HG03558 (cell line): Measurements from ENCODE around the gene RAC2.
"Not testable (repeated sequence)": the region's sequence is repeated elsewhere in the genome, so short reads cannot be mapped to it uniquely, and the experiment has no call there.

Source experiments
- ATAC-seq: cut with Tn5 transposase; IDR thresholded peaks from one replicate; pipeline ENCODE4 v1.9.1; 2021; ENCODE audit warnings: moderate number of reproducible peaks; ENCODE audit not compliant: unreplicated experiment; ENCODE audit errors: extremely low read depth

Gene RAC2

DNA sequence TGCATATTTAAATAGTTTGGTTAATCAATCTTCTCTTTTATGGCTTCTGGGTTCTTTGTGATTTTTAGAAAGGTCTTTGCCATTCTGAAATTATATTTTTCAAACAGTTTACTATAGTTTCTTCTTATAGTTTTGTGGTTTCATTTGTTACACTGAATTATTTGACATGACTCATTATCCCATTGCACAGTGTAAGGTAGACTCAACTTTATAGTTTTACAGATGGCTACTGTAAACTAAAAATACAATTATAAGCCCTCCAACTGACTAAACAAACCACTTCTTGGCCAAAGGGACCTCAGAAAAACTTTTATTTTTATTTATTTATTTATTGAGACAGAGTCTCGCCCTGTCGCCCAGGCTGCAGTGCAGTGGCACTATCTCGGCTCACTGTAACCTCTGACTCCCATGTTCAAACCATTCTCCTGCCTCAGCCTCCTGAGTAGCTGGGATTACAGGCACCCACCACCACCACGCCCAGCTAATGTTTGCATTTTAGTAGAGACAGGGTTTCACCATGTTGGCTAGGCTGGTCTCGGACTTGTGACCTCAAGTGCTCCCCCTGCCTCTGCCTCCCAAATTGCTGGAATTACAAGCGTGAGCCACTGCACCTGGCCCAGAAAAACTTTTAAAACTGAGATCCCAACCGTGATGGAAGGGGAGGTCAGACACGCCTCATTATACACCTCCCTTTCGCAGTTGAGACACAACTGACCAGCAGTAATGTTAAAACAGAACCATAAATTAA, 14.1 kb upstream of the RAC2 start:
- ATAC-seq = no peak

- no peak for ATAC-seq
Observed at GRCh38 chr22:37256075-37256726, 12.1 kb upstream of the RAC2 start.

DNA sequence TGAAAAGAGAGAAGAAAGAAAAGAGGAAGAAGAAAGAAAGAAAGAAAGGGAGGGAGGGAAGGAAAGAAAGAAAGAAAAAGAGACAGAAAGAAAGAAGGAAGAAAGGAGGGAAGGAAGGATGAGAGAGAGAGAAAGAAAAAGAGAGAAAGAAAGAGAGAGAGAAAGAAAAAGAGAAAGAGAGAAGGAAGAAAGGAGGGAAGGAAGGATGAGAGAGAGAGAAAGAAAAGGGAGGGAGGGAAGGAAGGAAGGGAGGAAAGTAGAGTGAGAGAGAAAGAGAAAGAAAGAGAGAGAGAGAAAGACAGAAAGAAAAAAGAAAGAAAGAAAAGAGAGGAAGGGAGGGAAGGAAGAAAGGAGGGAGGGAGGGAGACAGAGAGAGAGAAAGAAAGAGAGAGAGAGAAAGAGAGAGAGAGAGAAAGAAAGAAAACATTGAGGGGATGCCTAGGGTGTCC, 11.5 kb upstream of the RAC2 start:
- ATAC-seq = no peak

DNA sequence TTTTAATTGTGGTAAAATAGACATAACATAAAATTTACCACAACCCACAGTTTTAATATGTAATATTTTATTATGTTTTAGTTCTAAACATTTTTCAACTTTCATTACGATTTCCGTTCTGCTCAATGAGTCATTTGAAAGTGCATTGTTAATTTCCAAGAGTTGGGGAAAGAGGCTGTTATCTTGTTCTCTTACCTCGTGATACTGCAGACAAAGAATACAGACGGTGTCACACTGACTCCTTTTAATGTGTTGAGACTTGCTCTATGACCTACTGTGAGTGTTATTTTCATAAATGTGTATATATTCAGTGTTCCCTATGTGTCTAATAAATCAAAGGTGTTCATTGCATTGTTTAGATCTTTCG, 10.8 kb upstream of the RAC2 start:
- no peak for ATAC-seq

- no peak for ATAC-seq
Observed at GRCh38 chr22:37254209-37254866, 10.3 kb upstream of the RAC2 start.

DNA sequence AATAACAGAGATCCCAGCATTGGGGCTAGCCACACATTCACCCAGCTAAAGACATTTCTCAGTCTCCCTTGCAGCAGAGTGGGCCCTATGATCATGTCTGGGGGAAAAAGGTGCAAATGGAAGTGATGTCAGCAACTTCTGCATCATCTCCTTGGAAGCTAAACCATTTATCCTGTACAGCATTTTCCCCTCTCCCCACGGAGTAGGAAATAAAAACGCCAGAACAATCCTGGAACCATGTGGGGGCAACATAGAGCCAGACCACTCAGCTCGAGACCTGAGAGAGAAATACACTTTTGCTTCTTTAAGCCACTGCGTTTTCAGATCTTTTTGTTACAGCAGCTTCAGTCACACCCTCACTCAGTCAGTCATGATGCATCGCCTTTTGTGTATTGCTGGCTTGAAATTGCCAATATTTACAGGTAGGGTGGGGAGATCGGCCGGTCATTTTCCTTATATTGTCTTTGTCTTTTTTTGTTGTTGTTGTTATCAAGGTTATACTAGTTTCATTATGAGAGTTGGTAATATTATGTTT, 9.1 kb upstream of the RAC2 start:
- ATAC-seq = no peak

- not testable (repeated sequence) for ATAC-seq
Observed at GRCh38 chr22:37251836-37252235, 7.8 kb upstream of the RAC2 start.

DNA sequence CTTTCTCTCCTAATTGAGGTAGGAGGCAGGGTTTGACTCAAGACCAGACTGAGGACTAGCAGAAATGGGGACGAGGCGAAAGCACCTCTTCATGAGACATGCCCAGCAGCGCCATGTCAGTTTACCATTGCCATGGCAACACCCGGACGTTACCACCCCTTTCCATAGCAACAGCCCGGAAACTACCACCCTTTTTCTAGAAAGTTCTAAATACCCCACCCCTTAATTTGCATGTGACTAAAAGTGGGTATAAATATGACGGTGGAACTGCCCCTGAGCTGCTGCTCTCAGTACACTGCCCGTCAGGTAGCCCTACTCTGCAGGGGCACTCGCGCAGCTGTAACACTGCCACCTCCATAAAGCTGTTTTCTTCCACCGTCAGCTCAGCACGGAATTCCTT, 5.9 kb upstream of the RAC2 start:
- ATAC-seq = no peak

- ATAC-seq = no peak
Observed at GRCh38 chr22:37248251-37248650, 4.2 kb upstream of the RAC2 start.

DNA sequence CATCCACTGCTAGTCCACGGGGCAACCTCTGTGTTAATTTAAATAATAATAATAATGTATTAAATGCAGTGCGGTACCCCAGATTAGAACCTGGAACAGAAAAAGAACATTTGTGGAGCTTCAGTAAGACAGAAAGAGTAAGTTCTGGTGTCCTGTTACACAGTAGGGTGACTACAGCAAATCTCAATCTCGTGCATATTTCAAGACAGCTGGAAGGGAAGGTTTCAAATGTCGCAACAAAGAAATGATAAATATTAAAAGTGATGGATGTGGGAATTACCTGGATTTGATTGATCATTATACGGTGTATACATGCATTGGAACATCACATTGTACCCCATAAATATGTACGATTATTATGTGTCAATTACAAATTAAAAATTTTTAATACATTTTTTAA, 1.7 kb upstream of the RAC2 start:
- ATAC-seq = no peak

GRCh38 chr22:37244922-37245722, 1.1 kb upstream of the RAC2 start:
- ATAC-seq = no peak

GRCh38 chr22:37243402-37244113, 511 bp downstream of the RAC2 start:
- no peak for ATAC-seq

GRCh38 chr22:37242395-37242918, 1.6 kb downstream of the RAC2 start:
- ATAC-seq = peak; percentile 46

DNA sequence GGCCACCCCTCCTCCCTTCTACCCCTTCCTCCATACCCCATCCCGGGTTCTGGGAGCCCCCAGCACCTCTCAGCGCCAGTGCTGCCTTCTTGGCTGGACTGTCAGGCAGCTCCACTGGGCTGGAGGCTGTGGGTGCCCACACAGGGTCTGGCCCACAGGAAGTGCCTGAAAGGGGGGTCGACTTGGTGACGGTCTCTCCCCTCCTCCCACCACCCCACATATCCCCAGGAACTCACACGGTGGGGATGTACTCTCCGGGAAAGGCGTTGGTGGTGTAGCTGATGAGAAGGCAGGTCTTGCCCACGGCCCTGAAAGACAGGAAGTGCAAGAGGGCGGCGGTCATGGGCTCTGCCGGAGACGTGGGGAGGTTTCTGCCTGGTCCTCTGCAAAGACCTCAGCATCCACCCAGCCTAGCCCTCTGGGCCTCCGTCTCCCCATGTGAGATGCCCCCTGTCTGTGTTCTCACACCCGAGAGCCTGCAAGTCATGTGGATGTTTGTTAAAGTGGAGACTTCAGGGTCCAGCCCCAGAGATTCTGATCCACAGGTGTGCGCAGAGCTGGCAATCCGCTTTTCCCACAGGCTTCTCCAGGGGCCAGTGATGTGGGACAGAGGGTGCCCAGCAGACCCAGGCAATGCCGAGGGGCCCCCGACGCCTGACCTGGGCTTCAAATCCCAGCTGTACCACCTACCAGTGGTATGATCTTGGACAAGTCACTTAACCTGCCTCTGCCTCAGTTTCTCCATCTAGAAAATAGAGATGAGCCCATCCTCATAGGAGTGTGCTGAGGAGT, 2.5 kb downstream of the RAC2 start:
- no peak for ATAC-seq

- no peak for ATAC-seq
Observed at GRCh38 chr22:37240941-37241320, 3.1 kb downstream of the RAC2 start.

DNA sequence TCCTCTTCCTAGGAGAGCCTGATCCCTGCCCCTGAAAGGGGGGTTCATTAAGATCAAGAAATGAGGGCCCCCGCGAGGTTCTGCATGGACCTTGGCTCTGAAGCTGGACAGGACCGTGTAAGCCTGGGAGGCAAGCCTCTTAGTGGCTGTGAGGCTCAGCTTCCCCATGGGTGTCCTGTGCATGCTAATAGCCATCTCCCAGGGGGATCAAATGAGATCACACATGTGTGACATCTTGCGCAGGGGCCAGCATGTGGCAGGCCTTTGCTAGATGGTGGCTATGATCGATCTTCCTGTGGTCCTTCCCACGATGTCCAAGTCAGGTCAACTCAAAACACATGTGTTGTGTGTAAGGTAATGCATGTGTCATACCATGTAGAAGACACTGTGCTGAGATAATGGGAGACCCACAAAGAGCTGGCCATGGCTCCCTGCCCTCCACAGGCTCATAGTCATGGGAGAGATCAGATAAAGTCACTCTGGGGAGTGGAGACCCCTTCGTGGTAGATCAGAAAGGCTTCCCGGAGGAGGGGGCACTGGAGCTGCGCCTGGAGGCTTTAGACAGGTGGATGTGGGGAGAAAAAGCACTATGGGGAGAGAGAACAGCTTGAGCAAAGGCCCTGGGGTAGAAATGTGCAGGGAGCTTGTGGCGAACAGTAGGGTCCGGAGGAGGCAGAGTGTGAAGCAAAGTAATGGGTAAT, 3.7 kb downstream of the RAC2 start:
- ATAC-seq = no peak

GRCh38 chr22:37239336-37240239, 4.5 kb downstream of the RAC2 start:
- ATAC-seq = no peak
